ENCODE results near the gene NUDT4. TPM values are rescaled to one million over a fixed set of nuclear protein-coding genes. Genes with fewer than 3 reads are reported as not detected.

Gene NUDT4
- total RNA-seq, 2 donors from 2014 or later = 91.1 to 178 TPM

GRCh38 chr12:93366422-93366821 lies 11.3 kb upstream of the NUDT4 start:
- Histone ChIP-seq H3K9me3 (no peaks in the 10 kb centered on the region), H3K36me3 (no peaks in the 10 kb centered on the region), H3K4me3 (no peak overlapping the region), H3K4me1 (ENCODE audit: control insufficient read depth in 1 of 2, low read depth in 2 of 2) (peaks cover 7 to 29% of the 10 kb centered on the region in 2 donors), H3K27me3 (replicated peaks; ENCODE audit: insufficient read depth) (no peaks in the 10 kb centered on the region), H3K27ac (peak overlapping the region in 1 of 2 donors; percentile 46)
- TF ChIP-seq, protein P1, sequence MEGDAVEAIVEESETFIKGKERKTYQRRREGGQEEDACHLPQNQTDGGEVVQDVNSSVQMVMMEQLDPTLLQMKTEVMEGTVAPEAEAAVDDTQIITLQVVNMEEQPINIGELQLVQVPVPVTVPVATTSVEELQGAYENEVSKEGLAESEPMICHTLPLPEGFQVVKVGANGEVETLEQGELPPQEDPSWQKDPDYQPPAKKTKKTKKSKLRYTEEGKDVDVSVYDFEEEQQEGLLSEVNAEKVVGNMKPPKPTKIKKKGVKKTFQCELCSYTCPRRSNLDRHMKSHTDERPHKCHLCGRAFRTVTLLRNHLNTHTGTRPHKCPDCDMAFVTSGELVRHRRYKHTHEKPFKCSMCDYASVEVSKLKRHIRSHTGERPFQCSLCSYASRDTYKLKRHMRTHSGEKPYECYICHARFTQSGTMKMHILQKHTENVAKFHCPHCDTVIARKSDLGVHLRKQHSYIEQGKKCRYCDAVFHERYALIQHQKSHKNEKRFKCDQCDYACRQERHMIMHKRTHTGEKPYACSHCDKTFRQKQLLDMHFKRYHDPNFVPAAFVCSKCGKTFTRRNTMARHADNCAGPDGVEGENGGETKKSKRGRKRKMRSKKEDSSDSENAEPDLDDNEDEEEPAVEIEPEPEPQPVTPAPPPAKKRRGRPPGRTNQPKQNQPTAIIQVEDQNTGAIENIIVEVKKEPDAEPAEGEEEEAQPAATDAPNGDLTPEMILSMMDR (IDR thresholded peaks at IDR 0.05) = no peak
- ATAC-seq (ENCODE audit: insufficient number of reproducible peaks, low FRiP score, low read depth) (no peak), DNase-seq (ENCODE audit: low spot score) (no peak)

- no peak overlapping the region for H3K27ac ChIP-seq
- H3K9me3 ChIP-seq = no peaks in the 10 kb centered on the region
- TF ChIP-seq, protein P1 (IDR thresholded peaks at IDR 0.05) = no peak
- no peaks in the 10 kb centered on the region for H3K36me3 ChIP-seq
- H3K27me3 ChIP-seq (replicated peaks; ENCODE audit: insufficient read depth) = no peaks in the 10 kb centered on the region
- no peak overlapping the region for H3K4me3 ChIP-seq
- H3K4me1 ChIP-seq (ENCODE audit: control insufficient read depth in 1 of 2, low read depth in 2 of 2) = peaks cover 7 to 22% of the 10 kb centered on the region in 2 donors
- ATAC-seq (ENCODE audit: insufficient number of reproducible peaks, low FRiP score, low read depth) = no peak
- DNase-seq (ENCODE audit: low spot score) = no peak
Measured at GRCh38 chr12:93368766-93369165, 9.0 kb upstream of the NUDT4 start.

GRCh38 chr12:93369505-93369904 lies 8.2 kb upstream of the NUDT4 start:
- no peak for DNase-seq (ENCODE audit: low spot score)
- H3K9me3 ChIP-seq = no peaks in the 10 kb centered on the region
- TF ChIP-seq, protein P1 (IDR thresholded peaks at IDR 0.05) = no peak
- H3K36me3 ChIP-seq = no peaks in the 10 kb centered on the region
- H3K27me3 ChIP-seq (replicated peaks; ENCODE audit: insufficient read depth) = no peaks in the 10 kb centered on the region
- no peak overlapping the region for H3K4me3 ChIP-seq
- peaks cover 7 to 27% of the 10 kb centered on the region in 2 donors for H3K4me1 ChIP-seq (ENCODE audit: control insufficient read depth in 1 of 2, low read depth in 2 of 2)
- H3K27ac ChIP-seq = no peak overlapping the region
- ATAC-seq (ENCODE audit: insufficient number of reproducible peaks, low FRiP score, low read depth) = no peak

DNA sequence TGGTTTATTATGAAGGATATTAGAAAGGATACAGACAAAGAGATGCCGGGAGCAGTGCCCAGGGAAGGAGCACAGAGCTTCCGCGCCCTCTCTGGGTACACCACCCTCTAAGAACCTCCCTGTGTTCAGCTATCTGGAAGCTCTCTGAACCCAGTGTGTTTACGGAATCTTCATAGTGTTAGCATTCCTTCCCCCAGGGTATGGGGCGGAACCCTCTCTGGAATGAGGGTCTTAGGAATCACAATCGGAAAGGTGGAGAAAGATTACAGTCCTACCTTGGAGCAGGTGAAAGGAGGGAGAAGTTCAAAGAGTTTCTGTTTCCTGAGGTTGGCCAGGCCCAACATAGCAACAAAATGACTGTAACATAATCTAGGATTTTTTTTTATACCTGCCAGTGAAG lies 6.8 kb upstream of the NUDT4 start:
- TF ChIP-seq, protein P1 (IDR thresholded peaks at IDR 0.05) = no peak
- Histone ChIP-seq H3K36me3 (no peaks in the 10 kb centered on the region), H3K4me3 (no peak overlapping the region), H3K9me3 (no peaks in the 10 kb centered on the region), H3K27me3 (replicated peaks; ENCODE audit: insufficient read depth) (no peaks in the 10 kb centered on the region), H3K27ac (no peak overlapping the region), H3K4me1 (ENCODE audit: control insufficient read depth in 1 of 2, low read depth in 2 of 2) (peaks cover 3 to 25% of the 10 kb centered on the region in 2 donors)
- no peak for ATAC-seq (ENCODE audit: insufficient number of reproducible peaks, low FRiP score, low read depth)
- no peak for DNase-seq (ENCODE audit: low spot score)

DNA sequence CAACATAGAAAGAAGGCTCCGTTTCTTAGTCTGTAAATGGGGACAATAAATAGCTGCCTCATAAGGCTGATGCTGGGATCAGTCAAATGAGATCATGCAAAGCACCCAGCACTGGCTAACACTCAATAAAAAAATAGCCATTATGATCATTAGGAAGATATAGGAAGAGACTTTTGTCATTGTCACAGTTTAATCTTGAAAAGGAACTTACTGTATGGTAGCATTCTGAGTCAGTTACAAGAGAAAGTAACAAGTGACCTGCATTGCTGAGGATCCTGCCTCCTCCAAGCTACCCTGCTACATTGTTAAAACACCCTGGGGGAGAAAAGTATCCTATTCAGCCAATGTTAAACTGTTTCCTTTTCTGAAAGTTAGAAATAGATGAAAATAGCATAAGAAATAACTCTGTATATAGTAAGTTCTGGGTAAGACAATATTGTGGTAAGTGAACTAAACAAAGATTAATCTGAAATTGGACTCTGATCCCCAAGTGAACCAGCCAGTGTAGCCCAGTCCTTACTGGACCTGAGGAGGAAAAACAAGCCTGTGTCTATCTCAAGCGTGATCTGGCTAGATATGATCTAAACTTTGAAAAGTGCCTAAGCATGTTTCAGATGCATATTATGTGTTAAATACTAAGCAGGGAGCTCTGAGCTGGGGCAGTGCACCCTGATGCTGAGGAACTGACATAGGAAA lies 3.6 kb upstream of the NUDT4 start:
- no peaks in the 10 kb centered on the region for H3K27me3 ChIP-seq (replicated peaks; ENCODE audit: insufficient read depth)
- no peak overlapping the region for H3K27ac ChIP-seq
- H3K4me1 ChIP-seq (ENCODE audit: control insufficient read depth in 1 of 2, low read depth in 2 of 2) = peaks cover 0 to 30% of the 10 kb centered on the region in 2 donors
- TF ChIP-seq, protein P1 (IDR thresholded peaks at IDR 0.05) = no peak
- ATAC-seq (ENCODE audit: insufficient number of reproducible peaks, low FRiP score, low read depth) = no peak
- H3K4me3 ChIP-seq = no peak overlapping the region
- no peaks in the 10 kb centered on the region for H3K36me3 ChIP-seq
- no peaks in the 10 kb centered on the region for H3K9me3 ChIP-seq
- DNase-seq (ENCODE audit: low spot score) = no peak

Measured in thoracic aorta (tissue), 2 donors.